PFSK-1 (cell line): ENCODE results near the gene IL17C.

Experiments
- FOXP2 ChIP-seq: optimal IDR thresholded peaks from 2 replicates; pipeline ENCODE3; 2011; ENCODE audit warnings: borderline replicate concordance, control low read depth, inconsistent platforms; ENCODE audit not compliant: insufficient read depth; ENCODE audit errors: extremely low read length, extremely low read depth
- POLR2AphosphoS5 ChIP-seq: IDR thresholded peaks from 2 replicates; pipeline ENCODE4 v1.6.1; 2012; ENCODE audit warnings: low read depth, mild to moderate bottlenecking, control low read depth, low read length, moderate library complexity
- REST ChIP-seq, 2 experiments: IDR thresholded peaks; 2 replicates each; pipeline versions ENCODE4 v1.6.1 to v1.8.0; 2011 to 2012; ENCODE audit warnings: low read depth in 2 of 2, low read length in 2 of 2, control low read depth in 1 of 2, inconsistent platforms in 1 of 2, mild to moderate bottlenecking in 1 of 2, moderate library complexity in 1 of 2; ENCODE audit not compliant: insufficient read depth in 1 of 2
- SIN3A ChIP-seq: IDR thresholded peaks from 2 replicates; pipeline ENCODE4 v1.6.1; 2012; ENCODE audit warnings: mild to moderate bottlenecking, low read length, moderate library complexity, borderline replicate concordance; ENCODE audit not compliant: insufficient read depth
- TAF1 ChIP-seq: IDR thresholded peaks from 2 replicates; pipeline ENCODE4 v1.6.1; 2012; ENCODE audit warnings: low read length, control low read depth, borderline replicate concordance; ENCODE audit not compliant: insufficient read depth

Gene IL17C

GRCh38 chr16:88645455-88645854 lies 7.1 kb downstream of the IL17C start:
- TF ChIP-seq FOXP2 = no peak
- TF ChIP-seq SIN3A = no peak
- no peak for TF ChIP-seq TAF1
- TF ChIP-seq POLR2AphosphoS5 = no peak
- no peak for TF ChIP-seq REST (IDR thresholded peaks at IDR 0.05; ENCODE audit: insufficient read depth in 1 of 2, low read depth in 2 of 2, low read length in 2 of 2)

- TF ChIP-seq TAF1 = no peak
- TF ChIP-seq POLR2AphosphoS5 = no peak
- no peak for TF ChIP-seq SIN3A
Observed at GRCh38 chr16:88645941-88646340, 7.6 kb downstream of the IL17C start.

- TF ChIP-seq REST (IDR thresholded peaks at IDR 0.05; ENCODE audit: insufficient read depth in 1 of 2, low read depth in 2 of 2, low read length in 2 of 2) = no peak
- TF ChIP-seq TAF1 = no peak
- no peak for TF ChIP-seq SIN3A
- no peak for TF ChIP-seq FOXP2
- TF ChIP-seq POLR2AphosphoS5 = no peak
Observed at GRCh38 chr16:88646345-88647034, 8.1 kb downstream of the IL17C start.

- TF ChIP-seq FOXP2 (no peak), REST (IDR thresholded peaks at IDR 0.05; ENCODE audit: insufficient read depth in 1 of 2, low read depth in 2 of 2, low read length in 2 of 2) (no peak), TAF1 (no peak), SIN3A (no peak), POLR2AphosphoS5 (no peak)
Observed at GRCh38 chr16:88647178-88648070, 9.1 kb downstream of the IL17C start.

- TF ChIP-seq TAF1 = no peak
- TF ChIP-seq SIN3A = no peak
- TF ChIP-seq FOXP2 = no peak
- no peak for TF ChIP-seq POLR2AphosphoS5
- TF ChIP-seq REST (IDR thresholded peaks at IDR 0.05; ENCODE audit: insufficient read depth in 1 of 2, low read depth in 2 of 2, low read length in 2 of 2) = no peak
Observed at GRCh38 chr16:88649195-88649923, 11.0 kb downstream of the IL17C start.
